Measurements from ENCODE around the gene HGD. TPM values are rescaled to one million over a fixed set of nuclear protein-coding genes. Genes with fewer than 3 reads are reported as not detected.
"Not testable (repeated sequence)": the region's sequence is repeated elsewhere in the genome, so short reads cannot be mapped to it uniquely, and the experiment has no call there.

HGD gene
- total RNA-seq, 1 donor from 2014 or later, result 0.40 TPM

- ATAC-seq, result no peak
- no peak for DNase-seq (ENCODE audit: low spot score)
- intact Hi-C loops (cut with DNase I), result no loop called here
These were observed 35.1 kb downstream of the HGD start for GRCh38 chr3:120646771-120647432.

- intact Hi-C loops (cut with DNase I), result no loop called here
- no peak for DNase-seq (ENCODE audit: low spot score)
- no peak for ATAC-seq
These were observed 36.8 kb downstream of the HGD start for GRCh38 chr3:120645083-120645845.

DNA sequence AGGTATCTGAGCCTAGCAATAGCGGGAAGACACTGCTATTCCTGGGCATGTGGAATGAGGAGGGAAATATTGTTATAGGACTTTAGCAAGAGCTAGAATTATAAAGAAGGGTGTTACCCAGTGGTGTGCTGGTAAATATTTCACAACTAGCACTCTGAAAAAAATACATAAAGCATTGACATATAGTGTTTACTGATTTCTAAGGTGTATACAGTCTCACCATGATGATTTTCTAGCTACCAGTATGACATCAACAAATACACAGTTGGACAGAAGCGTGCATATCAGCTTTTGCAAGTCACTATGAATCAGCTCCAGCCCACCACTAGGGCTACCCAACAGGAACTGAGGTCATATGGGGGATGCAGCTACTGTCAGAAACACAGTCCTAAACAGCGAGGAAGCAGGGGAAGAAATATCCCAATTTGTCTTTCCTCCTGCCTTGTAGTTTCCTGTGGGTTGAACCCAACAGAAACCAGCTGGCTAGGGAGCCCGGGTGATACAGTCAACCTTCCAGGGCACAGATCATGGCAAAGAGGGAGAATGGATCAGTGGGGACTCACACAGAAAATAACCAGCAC lies 39.6 kb downstream of the HGD start:
- no peak for DNase-seq (ENCODE audit: low spot score)
- no peak for ATAC-seq
- intact Hi-C loops (cut with DNase I), result no loop called here

DNA sequence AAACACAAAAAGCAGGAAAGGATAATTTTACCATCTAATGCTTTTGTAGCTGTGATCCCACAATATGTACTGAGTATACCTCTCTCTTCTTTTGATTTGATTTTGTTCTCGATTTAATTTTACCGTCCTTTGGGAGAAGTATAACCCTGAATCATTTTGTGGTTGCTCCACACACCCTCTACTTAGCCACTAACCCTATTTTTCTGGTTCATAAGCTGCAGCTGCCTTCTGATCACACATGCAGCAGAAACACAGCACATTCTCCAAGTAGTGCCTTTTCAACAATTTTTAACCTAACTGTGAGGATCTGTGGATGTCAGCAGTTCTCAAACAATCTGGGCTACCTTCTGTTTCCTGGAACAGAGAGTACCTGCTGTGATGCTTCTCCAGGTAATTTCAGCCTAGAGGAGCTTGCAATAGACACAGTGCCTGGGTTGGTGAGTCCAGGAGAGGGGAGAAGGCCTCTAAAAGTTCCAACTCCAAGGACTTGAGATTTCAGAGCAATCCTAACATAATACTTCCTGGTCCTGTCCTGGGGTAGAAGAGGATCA lies 40.3 kb downstream of the HGD start:
- no peak for ATAC-seq
- intact Hi-C loops (cut with DNase I), result no loop called here
- no peak for DNase-seq (ENCODE audit: low spot score)

DNA sequence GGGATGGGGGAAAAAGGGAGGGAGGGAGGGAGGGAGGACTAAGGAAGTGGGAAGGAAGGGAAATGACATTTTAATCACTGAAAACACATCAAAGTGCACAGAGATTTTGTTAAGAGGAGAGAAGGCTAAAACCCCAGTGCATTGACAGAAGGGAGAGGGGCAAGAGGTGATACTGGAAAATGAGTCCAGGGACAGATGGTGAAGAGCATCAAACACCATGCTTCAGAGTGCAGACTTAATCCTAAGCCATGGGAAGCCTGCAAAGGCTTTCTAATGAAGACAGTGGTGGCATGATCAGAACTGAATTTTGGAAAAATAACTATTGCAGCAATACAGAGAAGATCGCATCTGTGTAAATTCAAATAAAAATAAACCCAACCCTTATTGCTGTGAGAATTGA lies 41.8 kb downstream of the HGD start:
- intact Hi-C loops (cut with DNase I), result no loop called here
- no peak for DNase-seq (ENCODE audit: low spot score)

GRCh38 chr3:120638820-120639219 lies 43.2 kb downstream of the HGD start:
- ATAC-seq; intact Hi-C loops (cut with DNase I); DNase-seq (ENCODE audit: low spot score): not testable (repeated sequence)

More for the DNA sequence above, 41.8 kb downstream of the HGD start:
- no peak for ATAC-seq

DNA sequence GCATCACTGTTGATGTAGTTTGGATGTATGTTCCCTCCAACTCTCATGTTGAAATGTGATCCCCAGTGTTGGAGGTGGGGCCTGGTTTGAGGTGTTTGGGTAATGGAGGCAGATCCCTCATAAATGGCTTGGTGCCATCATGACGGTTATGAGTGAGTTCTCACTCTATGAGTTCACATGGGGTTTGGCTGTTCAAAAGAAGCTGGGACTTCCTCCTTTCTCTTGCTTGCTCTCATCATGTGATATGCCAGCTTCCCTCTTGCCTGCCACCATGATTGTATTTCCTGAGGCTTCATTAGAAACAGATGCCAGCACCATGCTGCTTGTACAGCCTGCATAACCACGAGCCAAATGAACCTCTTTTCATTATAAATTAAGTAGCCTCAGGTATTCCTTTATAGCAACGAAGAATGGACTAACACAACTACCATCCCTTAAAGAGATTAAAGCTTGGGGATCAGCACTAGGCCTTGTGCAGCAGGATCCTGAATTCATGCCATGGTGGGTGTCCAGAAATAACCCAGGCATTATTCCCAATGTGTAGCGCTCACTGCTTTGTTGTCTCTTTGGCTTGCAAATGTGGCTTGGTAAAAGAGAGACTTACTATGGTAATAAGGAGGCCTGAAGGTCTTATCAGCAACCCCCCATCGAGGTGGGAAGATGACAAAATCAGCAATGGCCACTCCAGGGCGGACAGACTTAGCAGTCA lies 44.0 kb downstream of the HGD start:
- no peak for ATAC-seq
- no peak for DNase-seq (ENCODE audit: low spot score)
- intact Hi-C loops (cut with DNase I), result no loop called here

DNA sequence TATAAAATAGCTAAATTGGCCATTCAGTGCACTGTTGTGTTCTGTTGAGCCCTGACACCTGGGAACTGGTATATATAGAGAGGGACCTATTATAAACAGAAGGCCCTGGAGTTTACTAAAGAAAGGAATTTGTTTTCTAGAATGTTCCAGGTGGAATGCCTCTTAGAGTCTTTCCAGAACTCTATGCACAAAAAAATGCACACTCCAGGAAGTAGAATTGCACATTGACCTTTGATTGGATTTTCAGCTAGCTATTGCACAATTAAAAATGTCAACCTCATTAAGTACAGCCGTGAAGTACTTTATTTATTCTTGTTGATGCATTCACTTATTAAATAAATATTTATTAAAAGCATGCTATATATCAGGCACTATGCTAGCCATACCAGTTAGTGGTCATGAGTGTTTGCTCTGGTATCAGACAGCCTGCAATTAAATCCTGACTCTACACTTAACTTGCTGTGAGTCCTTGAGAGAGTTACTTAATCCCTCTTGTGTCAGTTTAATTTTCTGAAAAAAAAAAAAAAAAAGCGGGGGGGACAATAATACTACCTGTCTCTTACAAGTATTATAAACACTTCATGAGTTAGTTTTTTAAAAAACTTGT lies 45.1 kb downstream of the HGD start:
- DNase-seq (ENCODE audit: low spot score) (no peak), ATAC-seq (no peak)
- intact Hi-C loops (cut with DNase I), result no loop called here

GRCh38 chr3:120634539-120634938 lies 47.5 kb downstream of the HGD start:
- intact Hi-C loops (cut with DNase I), result no loop called here
- ATAC-seq, result no peak

GRCh38 chr3:120625159-120625586 lies 56.9 kb downstream of the HGD start:
- DNase-seq (ENCODE audit: low spot score) (no peak), ATAC-seq (no peak)
- intact Hi-C loops (cut with DNase I), result no loop called here

More at GRCh38 chr3:120634539-120634938, 47.5 kb downstream of the HGD start:
- no peak for DNase-seq (ENCODE audit: low spot score)

DNA sequence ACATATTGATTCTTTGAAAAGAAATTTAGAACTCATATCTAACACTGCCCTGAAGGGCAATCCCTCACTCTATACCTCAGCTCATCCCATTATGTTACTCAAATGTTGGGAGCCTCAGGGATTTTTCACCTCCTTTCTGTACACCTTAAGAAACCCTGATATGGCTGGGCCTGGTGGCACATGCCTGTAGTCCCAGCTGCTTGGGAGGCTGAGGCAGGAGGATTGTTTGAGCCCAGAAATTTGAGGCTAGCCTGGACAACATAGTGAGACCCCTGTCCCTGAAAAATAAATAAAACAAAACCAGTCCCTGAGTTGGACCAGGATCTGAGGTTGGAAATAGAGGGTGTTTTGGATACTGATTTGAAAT lies 58.3 kb downstream of the HGD start:
- intact Hi-C loops (cut with DNase I), result no loop called here
- no peak for ATAC-seq
- no peak for DNase-seq (ENCODE audit: low spot score)

DNA sequence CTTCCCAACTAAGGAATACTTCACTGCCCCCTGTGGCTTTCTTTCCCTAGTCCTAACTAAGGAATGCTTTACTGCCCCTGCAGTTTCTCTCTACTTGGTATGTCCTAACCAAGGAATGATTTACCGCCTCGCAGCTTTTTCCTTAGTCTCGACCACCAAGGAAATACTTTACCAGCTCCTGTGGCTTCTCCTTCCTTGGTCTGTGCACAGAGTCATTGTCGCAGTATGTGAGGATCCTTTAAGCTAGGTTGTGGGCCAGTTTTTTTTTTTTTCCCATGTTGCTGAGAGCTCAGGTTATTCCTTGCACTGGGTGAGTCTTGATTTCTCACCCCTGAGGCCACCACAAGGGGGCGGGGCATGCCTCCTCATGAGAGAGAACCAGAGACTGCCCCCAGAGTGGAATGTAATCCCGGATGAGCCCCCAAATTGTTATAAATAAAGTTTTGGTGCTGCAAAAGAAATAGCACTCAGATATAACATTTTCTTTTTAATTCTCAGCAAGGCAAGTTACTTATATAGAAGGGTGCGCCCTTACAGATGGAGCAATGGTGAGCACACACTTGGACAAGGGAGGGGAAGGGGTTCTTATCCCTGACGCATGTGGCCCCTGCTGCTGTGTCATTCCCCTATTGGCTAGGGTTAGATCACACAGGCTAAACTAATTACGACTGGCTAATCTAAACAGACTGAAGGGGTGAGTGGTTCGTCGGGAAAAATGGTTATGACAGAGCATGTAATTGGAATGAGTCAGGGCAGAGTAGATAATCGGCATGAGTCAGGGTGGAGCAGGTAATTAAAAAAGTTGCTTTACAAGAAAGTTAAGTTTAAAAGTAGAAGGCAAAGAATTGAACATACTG lies 58.9 kb downstream of the HGD start:
- DNase-seq (ENCODE audit: low spot score), result no peak
- no peak for ATAC-seq
- intact Hi-C loops (cut with DNase I), result no loop called here

- no peak for ATAC-seq
- no peak for DNase-seq (ENCODE audit: low spot score)
- intact Hi-C loops (cut with DNase I), result no loop called here
These were observed 59.6 kb downstream of the HGD start for GRCh38 chr3:120622457-120622856.

DNA sequence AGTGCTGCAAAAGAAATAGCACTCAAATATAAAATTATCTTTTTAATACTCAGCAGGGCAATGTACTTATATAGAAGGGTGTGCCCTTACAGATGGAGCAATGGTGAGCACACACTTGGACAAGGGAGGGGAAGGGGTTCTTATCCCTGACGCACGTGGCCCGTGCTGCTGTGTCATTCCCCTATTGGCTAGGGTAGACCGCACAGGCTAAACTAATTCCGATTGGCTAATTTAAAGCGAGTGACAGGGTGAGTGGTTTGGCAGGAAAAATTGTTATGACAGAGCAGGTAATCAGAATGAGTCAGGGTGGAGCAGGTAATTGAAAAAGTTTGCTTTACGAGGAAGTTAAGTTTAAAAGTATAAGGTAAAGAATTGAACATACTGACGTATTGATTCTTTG lies 65.3 kb downstream of the HGD start:
- DNase-seq (ENCODE audit: low spot score); ATAC-seq; intact Hi-C loops (cut with DNase I): not testable (repeated sequence)

- intact Hi-C loops (cut with DNase I), result no loop called here
- peak; percentile 59 for ATAC-seq
- DNase-seq (ENCODE audit: low spot score), result no peak
These were observed 66.0 kb downstream of the HGD start for GRCh38 chr3:120615847-120616609.

- DNase-seq (ENCODE audit: low spot score), result no peak
- intact Hi-C loops (cut with DNase I), result no loop called here
- ATAC-seq, result no peak
These were observed 67.3 kb downstream of the HGD start for GRCh38 chr3:120614765-120615164.

DNA sequence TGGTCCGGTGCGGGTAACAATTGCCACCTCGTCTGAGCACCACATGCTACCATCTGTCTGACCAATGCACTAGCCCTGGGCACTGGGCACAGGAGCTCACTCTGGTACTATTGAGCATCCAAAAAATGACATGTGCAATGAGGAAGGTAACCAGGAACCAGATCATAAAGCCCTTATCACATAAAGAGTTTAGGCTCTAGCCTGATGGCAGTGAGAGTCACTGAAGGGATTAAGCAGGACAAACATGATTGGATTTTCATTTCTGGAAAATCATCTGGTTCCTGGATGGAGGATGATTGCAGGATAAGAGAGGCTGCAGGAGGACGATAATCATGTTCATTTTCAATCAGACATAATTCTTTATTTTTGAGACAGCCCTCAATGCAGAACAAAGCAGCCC lies 73.5 kb downstream of the HGD start:
- no peak for ATAC-seq

More for the DNA sequence above, 73.5 kb downstream of the HGD start:
- intact Hi-C loops (cut with DNase I), result no loop called here
- no peak for DNase-seq (ENCODE audit: low spot score)

All from sciatic nerve (tissue), 2 donors.